ENCODE data around the gene MYH10.

Gene MYH10

GRCh38 chr17:8647956-8648355 is 17.4 kb upstream of the MYH10 start:
- no peak overlapping the region for H3K27ac ChIP-seq
- TF ChIP-seq CTCF (conservative IDR thresholded peaks at IDR 0.05), result no peak

GRCh38 chr17:8647202-8647601 is 16.7 kb upstream of the MYH10 start:
- no peak overlapping the region; the same call in 1 of the 2 replicates for H3K27ac ChIP-seq
- no peak for TF ChIP-seq CTCF (conservative IDR thresholded peaks at IDR 0.05)

GRCh38 chr17:8644507-8644902 is 14.0 kb upstream of the MYH10 start:
- H3K27ac ChIP-seq, result no peak overlapping the region
- no peak for TF ChIP-seq CTCF (conservative IDR thresholded peaks at IDR 0.05)

- no peak overlapping the region for H3K27ac ChIP-seq
- no peak for TF ChIP-seq CTCF (conservative IDR thresholded peaks at IDR 0.05)
Observed at GRCh38 chr17:8643855-8644506, 13.5 kb upstream of the MYH10 start.

GRCh38 chr17:8639709-8640108 is 9.2 kb upstream of the MYH10 start:
- no peak for TF ChIP-seq CTCF (conservative IDR thresholded peaks at IDR 0.05)
- no peak overlapping the region for H3K27ac ChIP-seq

- peak overlapping the region; percentile 90 for H3K27ac ChIP-seq
- TF ChIP-seq CTCF (conservative IDR thresholded peaks at IDR 0.05), result no peak
Observed at GRCh38 chr17:8632061-8632460, 1.5 kb upstream of the MYH10 start.

DNA sequence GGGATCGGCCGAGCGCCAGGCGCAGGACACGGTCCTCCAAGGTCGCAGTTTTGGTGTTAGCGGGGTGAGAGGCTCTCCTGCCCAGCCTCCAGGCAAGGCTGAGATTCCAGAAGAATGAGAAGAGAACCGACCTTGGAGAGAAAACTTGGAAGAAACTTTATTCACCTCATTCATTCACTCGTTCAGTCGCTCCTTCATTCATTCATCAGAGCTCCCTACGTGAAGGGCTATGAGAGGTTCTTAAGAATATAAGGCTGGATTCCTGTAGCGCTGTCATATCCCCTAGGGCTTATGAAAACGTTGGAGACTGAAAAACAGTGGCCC is 991 bp upstream of the MYH10 start:
- TF ChIP-seq CTCF (conservative IDR thresholded peaks at IDR 0.05), result no peak
- peak overlapping the region; percentile 90 for H3K27ac ChIP-seq
